Subcutaneous abdominal adipose tissue (tissue), 5 donors: ENCODE results near the gene SLC23A2.

Experiments used
- H3K27ac ChIP-seq: one replicate; pipeline ENCODE4 v1.7.0; 2013; ENCODE audit warnings: low read depth, mild to moderate bottlenecking, inconsistent platforms, low read length, moderate library complexity
- H3K27me3 ChIP-seq, 5 donors: one replicate each; pipeline ENCODE4 v1.7.0; 2013; ENCODE audit warnings: low read length in 5 of 5, inconsistent platforms in 1 of 5; ENCODE audit not compliant: control insufficient read depth in 5 of 5, insufficient read depth in 4 of 5
- H3K36me3 ChIP-seq, 5 donors: one replicate each; pipeline ENCODE4 v1.7.0; 2013; ENCODE audit warnings: low read length in 5 of 5; ENCODE audit not compliant: control insufficient read depth in 5 of 5, insufficient read depth in 5 of 5
- H3K4me1 ChIP-seq, 5 donors: one replicate each; pipeline ENCODE4 v1.7.0; 2013; ENCODE audit warnings: low read length in 5 of 5, mild to moderate bottlenecking in 3 of 5, moderate library complexity in 1 of 5; ENCODE audit not compliant: control insufficient read depth in 5 of 5, insufficient read depth in 5 of 5
- H3K4me3 ChIP-seq, 5 donors: one replicate each; pipeline ENCODE4 v1.7.0; 2013; ENCODE audit warnings: low read length in 5 of 5, low read depth in 1 of 5
- H3K9ac ChIP-seq, 5 donors: one replicate each; pipeline ENCODE4 v1.7.0; 2013; ENCODE audit warnings: low read length in 5 of 5, mild to moderate bottlenecking in 4 of 5, moderate library complexity in 3 of 5
- H3K9me3 ChIP-seq, 5 donors: one replicate each; pipeline ENCODE4 v1.7.0; 2013; ENCODE audit warnings: low read length in 5 of 5; ENCODE audit not compliant: control insufficient read depth in 5 of 5
- donor health status: healthy.
- donor health status: healthy.
- donor health status: healthy.
- donor health status: healthy.
- donor health status: healthy.

Gene SLC23A2

DNA sequence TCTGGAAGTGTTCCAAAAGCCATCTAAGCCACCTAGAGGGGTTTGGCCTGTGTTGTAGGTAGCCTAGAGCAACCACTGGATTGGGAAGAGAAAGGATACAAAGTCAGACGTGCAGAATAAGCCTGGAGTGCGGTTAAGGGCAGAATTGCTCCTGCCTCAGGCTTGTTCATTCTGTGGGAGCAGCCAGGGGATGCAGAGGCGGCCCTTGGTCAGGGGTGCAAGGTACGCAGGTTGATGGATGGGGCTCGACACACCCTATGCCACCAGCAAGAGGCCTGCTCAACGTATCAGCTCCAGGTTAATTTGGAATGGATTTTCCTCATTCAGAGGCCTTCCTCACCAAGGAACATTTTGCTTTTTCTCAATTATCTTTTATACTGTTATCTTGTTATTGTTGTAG, 129.8 kb downstream of the SLC23A2 start:
- Histone ChIP-seq H3K9me3 (no peaks in the 10 kb centered on the region), H3K4me1 (peaks cover 0 to 7% (median 0%) of the 10 kb centered on the region in 5 donors), H3K27me3 (no peaks in the 10 kb centered on the region), H3K9ac (no peak overlapping the region), H3K36me3 (peaks cover 16 to 71% (median 46%) of the 10 kb centered on the region in 5 donors), H3K27ac (no peak overlapping the region), H3K4me3 (no peak overlapping the region)

GRCh38 chr20:4870906-4871305, 130.4 kb downstream of the SLC23A2 start:
- Histone ChIP-seq H3K27me3 (no peaks in the 10 kb centered on the region), H3K9me3 (no peaks in the 10 kb centered on the region), H3K9ac (no peak overlapping the region), H3K36me3 (peaks cover 16 to 77% (median 49%) of the 10 kb centered on the region in 5 donors), H3K4me1 (peaks cover 0 to 6% (median 0%) of the 10 kb centered on the region in 5 donors), H3K4me3 (no peak overlapping the region), H3K27ac (no peak overlapping the region)

GRCh38 chr20:4869290-4870193, 131.8 kb downstream of the SLC23A2 start:
- H3K9me3 ChIP-seq = no peaks in the 10 kb centered on the region
- H3K27me3 ChIP-seq = no peaks in the 10 kb centered on the region
- H3K9ac ChIP-seq = no peak overlapping the region
- H3K36me3 ChIP-seq = peaks cover 12 to 74% (median 48%) of the 10 kb centered on the region in 5 donors
- H3K27ac ChIP-seq = no peak overlapping the region
- H3K4me3 ChIP-seq = peak overlapping the region in 1 of 5 donors; percentile 24
- no peaks in the 10 kb centered on the region for H3K4me1 ChIP-seq

DNA sequence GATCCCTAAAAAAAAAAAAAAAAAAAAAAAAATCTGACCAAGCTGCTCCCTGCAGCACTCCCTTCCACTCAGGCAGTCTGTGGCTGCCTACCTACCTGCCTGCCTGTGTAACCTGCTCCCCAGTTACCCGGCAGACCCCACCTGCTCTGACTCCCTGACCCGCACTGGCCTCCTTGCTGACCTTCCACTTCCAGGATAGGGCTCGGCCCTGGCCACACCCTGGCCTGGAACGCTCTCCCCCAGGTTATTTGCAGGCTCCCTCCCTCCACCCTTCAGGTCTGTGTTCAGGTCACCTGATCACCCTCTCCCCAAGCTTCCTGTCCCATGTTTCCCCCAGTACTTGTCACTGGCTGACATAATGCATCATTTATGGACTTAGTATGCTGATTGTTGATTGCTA, 134.3 kb downstream of the SLC23A2 start:
- H3K27me3 ChIP-seq = no peaks in the 10 kb centered on the region
- H3K9me3 ChIP-seq = no peaks in the 10 kb centered on the region
- peaks cover 6 to 72% (median 50%) of the 10 kb centered on the region in 5 donors for H3K36me3 ChIP-seq
- no peaks in the 10 kb centered on the region for H3K4me1 ChIP-seq
- H3K9ac ChIP-seq = no peak overlapping the region
- no peak overlapping the region for H3K4me3 ChIP-seq
- no peak overlapping the region for H3K27ac ChIP-seq

DNA sequence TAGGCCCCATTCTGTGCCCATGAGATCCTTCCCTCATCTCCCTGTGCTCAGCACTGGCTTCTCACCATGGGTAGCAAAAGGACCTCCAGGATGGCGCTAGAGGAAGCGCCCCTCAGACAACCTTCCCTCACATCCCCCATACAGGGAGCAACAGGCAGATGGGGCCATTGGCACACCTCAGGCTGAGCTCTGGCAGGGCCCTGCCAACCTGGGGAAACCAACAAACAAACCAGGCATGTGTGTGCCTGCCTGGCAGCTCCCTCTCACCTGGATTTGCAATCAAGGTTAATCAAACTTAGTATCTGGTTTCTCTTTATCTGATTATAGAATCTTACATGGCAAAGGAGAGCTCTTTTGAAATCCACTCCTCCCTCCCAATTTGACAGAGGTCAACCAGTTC, 134.9 kb downstream of the SLC23A2 start:
- Histone ChIP-seq H3K27me3 (no peaks in the 10 kb centered on the region), H3K4me1 (no peaks in the 10 kb centered on the region), H3K27ac (no peak overlapping the region), H3K4me3 (no peak overlapping the region), H3K9me3 (no peaks in the 10 kb centered on the region), H3K9ac (no peak overlapping the region), H3K36me3 (peaks cover 8 to 73% (median 55%) of the 10 kb centered on the region in 5 donors)

DNA sequence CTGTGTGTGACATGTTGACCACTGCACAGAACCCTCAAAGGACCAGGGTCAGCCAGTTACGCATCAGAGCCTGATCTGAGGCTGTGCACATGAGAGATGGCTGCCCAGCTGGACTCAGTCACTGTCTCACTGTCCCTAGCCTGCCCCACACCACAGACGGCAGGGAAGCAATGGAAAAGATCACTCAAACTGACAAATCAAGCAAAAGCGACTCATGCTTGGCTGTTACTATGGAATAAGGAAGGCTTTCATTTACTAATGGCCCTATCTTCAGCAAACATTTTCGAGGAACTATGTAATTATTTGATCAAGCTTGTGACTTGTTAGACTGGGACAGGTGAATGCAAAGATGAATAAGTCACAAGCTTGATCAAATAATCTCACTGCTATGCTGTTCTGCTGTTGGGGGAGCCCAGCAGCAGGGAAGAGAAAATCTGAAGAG, 137.0 kb downstream of the SLC23A2 start:
- no peak overlapping the region for H3K4me3 ChIP-seq
- H3K27ac ChIP-seq = no peak overlapping the region
- peaks cover 18 to 80% (median 61%) of the 10 kb centered on the region in 5 donors for H3K36me3 ChIP-seq
- H3K9me3 ChIP-seq = no peaks in the 10 kb centered on the region
- no peaks in the 10 kb centered on the region for H3K4me1 ChIP-seq
- no peaks in the 10 kb centered on the region for H3K27me3 ChIP-seq
- no peak overlapping the region for H3K9ac ChIP-seq

DNA sequence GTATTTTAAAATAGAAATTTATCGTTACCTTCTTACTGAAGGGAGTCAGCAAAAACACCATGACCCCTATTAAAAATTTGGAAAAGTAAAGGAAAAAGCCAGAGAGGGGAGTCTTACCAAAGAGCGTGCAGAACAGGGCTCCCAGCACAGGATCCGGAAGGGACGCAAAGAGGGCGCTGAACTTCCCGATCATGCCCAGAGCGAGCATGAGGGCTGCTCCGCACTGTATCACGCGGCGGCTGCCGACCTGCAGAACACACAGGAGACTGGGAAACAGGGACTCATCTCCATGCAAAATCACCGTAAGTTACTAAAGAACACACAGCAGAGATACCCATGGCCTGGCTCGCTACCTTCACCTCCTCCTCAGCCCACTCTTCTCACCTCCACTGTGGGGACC, 138.6 kb downstream of the SLC23A2 start:
- no peak overlapping the region for H3K4me3 ChIP-seq
- no peaks in the 10 kb centered on the region for H3K9me3 ChIP-seq
- H3K27me3 ChIP-seq = no peaks in the 10 kb centered on the region
- no peak overlapping the region for H3K27ac ChIP-seq
- no peak overlapping the region for H3K9ac ChIP-seq
- H3K36me3 ChIP-seq = peaks cover 15 to 89% (median 72%) of the 10 kb centered on the region in 5 donors
- H3K4me1 ChIP-seq = no peaks in the 10 kb centered on the region

- H3K4me3 ChIP-seq = no peak overlapping the region
- peaks cover 15 to 92% (median 73%) of the 10 kb centered on the region in 5 donors for H3K36me3 ChIP-seq
- H3K4me1 ChIP-seq = peaks cover 0 to 7% (median 0%) of the 10 kb centered on the region in 5 donors
Measured at GRCh38 chr20:4861961-4862360, 139.3 kb downstream of the SLC23A2 start.

GRCh38 chr20:4858000-4858399, 143.3 kb downstream of the SLC23A2 start:
- Histone ChIP-seq H3K27me3 (no peaks in the 10 kb centered on the region), H3K4me3 (no peak overlapping the region), H3K9ac (no peak overlapping the region), H3K9me3 (no peaks in the 10 kb centered on the region), H3K36me3 (peaks cover 15 to 95% (median 80%) of the 10 kb centered on the region in 5 donors), H3K27ac (no peak overlapping the region), H3K4me1 (peaks cover 0 to 8% (median 0%) of the 10 kb centered on the region in 5 donors)

More at GRCh38 chr20:4861961-4862360, 139.3 kb downstream of the SLC23A2 start:
- Histone ChIP-seq H3K27ac (no peak overlapping the region), H3K9ac (no peak overlapping the region), H3K9me3 (no peaks in the 10 kb centered on the region), H3K27me3 (no peaks in the 10 kb centered on the region)

DNA sequence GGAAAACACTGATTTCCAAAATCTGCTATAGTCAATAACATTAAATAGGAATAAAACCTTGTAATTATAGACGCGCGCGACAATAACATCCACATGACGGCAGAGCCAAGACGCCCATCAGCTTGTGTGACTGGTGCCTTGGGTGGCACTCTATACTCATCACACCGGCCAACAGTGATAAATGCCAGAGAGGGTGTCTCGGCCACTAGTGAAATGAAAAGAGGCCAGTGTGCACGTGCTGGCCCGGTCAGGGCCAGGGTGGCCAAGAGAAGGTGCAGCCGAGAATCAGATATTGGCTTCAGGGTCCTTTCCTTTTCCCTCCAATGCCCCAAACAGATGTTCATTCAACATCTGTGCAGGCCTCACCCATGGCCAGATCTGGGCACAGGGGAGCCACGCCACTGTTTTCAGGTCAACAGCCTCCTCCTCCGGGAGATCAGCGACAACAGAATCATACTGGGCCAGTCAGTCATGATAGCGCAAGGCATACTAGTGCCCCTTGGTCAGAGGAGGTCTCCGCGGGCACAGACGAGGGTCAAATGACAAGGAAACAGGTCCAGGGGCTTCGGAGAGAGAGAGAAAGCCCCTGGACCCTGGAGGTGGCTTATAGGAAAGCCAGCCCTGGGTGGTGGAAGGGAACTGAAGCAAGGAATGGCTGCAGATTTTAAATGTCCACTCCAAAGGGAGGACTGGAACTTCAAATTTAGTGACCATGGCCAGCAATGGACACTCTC, 145.1 kb downstream of the SLC23A2 start:
- Histone ChIP-seq H3K4me3 (no peak overlapping the region), H3K27ac (no peak overlapping the region), H3K36me3 (peaks cover 11 to 83% (median 64%) of the 10 kb centered on the region in 5 donors), H3K9me3 (no peaks in the 10 kb centered on the region), H3K27me3 (no peaks in the 10 kb centered on the region), H3K4me1 (peaks cover 0 to 8% (median 0%) of the 10 kb centered on the region in 5 donors), H3K9ac (no peak overlapping the region)
